ENCODE results near the gene MYO1F.
"Not testable (repeated sequence)": the region's sequence is repeated elsewhere in the genome, so short reads cannot be mapped to it uniquely, and the experiment has no call there.

The MYO1F gene

GRCh38 chr19:8577247-8577646, at the start of gene MYO1F:
TSS of gene MYO1F (minus strand) at chr19:8577442. CDS start at chr19:8577309, 133 bp downstream.
- no peak for DNase-seq (ENCODE audit: low read depth, low spot score)

- DNase-seq (ENCODE audit: low read depth, low spot score), result no peak
Observed at GRCh38 chr19:8626842-8627241, 49.6 kb upstream of the MYO1F start.

- DNase-seq (ENCODE audit: low read depth, low spot score), result not testable (repeated sequence)
Observed at GRCh38 chr19:8622886-8623285, 45.6 kb upstream of the MYO1F start.

- DNase-seq (ENCODE audit: low read depth, low spot score), result no peak
Observed at GRCh38 chr19:8618751-8619150, 41.5 kb upstream of the MYO1F start.

GRCh38 chr19:8617984-8618383, 40.7 kb upstream of the MYO1F start:
- DNase-seq (ENCODE audit: low read depth, low spot score), result no peak

- DNase-seq (ENCODE audit: low read depth, low spot score), result not testable (repeated sequence)
Observed at GRCh38 chr19:8617325-8617724, 40.1 kb upstream of the MYO1F start.

GRCh38 chr19:8616861-8617260, 39.6 kb upstream of the MYO1F start:
- DNase-seq (ENCODE audit: low read depth, low spot score), result no peak

- DNase-seq (ENCODE audit: low read depth, low spot score), result no peak
Observed at GRCh38 chr19:8615813-8616596, 38.8 kb upstream of the MYO1F start.

GRCh38 chr19:8615024-8615423, 37.8 kb upstream of the MYO1F start:
- DNase-seq (ENCODE audit: low read depth, low spot score), result no peak

- no peak for DNase-seq (ENCODE audit: low read depth, low spot score)
Observed at GRCh38 chr19:8614455-8614854, 37.2 kb upstream of the MYO1F start.

- no peak for DNase-seq (ENCODE audit: low read depth, low spot score)
Observed at GRCh38 chr19:8612807-8613171, 35.5 kb upstream of the MYO1F start.

GRCh38 chr19:8611877-8612806, 34.9 kb upstream of the MYO1F start:
- peak; percentile 84 for DNase-seq (ENCODE audit: low read depth, low spot score)

GRCh38 chr19:8611391-8611876, 34.2 kb upstream of the MYO1F start:
- no peak for DNase-seq (ENCODE audit: low read depth, low spot score)

GRCh38 chr19:8610936-8611300, 33.7 kb upstream of the MYO1F start:
- DNase-seq (ENCODE audit: low read depth, low spot score), result no peak

GRCh38 chr19:8610041-8610935, 33.0 kb upstream of the MYO1F start, which contains the start of gene ADAMTS10:
TSS of gene ADAMTS10 (minus strand) at chr19:8610715. CDS start at chr19:8605710, 5,005 bp downstream.
- DNase-seq (ENCODE audit: low read depth, low spot score), result peak; percentile 51

GRCh38 chr19:8609279-8610040, 32.2 kb upstream of the MYO1F start:
- DNase-seq (ENCODE audit: low read depth, low spot score), result peak; percentile 44

- no peak for DNase-seq (ENCODE audit: low read depth, low spot score)
Observed at GRCh38 chr19:8608941-8609278, 31.7 kb upstream of the MYO1F start.

- no peak for DNase-seq (ENCODE audit: low read depth, low spot score)
Observed at GRCh38 chr19:8607386-8607785, 30.1 kb upstream of the MYO1F start.

GRCh38 chr19:8605514-8605913, 28.3 kb upstream of the MYO1F start:
- DNase-seq (ENCODE audit: low read depth, low spot score), result no peak

GRCh38 chr19:8601796-8602195, 24.6 kb upstream of the MYO1F start:
- DNase-seq (ENCODE audit: low read depth, low spot score), result no peak

GRCh38 chr19:8600816-8601215, 23.6 kb upstream of the MYO1F start:
- no peak for DNase-seq (ENCODE audit: low read depth, low spot score)
